ENCODE measurements around the gene PM20D1.

The PM20D1 gene

DNA sequence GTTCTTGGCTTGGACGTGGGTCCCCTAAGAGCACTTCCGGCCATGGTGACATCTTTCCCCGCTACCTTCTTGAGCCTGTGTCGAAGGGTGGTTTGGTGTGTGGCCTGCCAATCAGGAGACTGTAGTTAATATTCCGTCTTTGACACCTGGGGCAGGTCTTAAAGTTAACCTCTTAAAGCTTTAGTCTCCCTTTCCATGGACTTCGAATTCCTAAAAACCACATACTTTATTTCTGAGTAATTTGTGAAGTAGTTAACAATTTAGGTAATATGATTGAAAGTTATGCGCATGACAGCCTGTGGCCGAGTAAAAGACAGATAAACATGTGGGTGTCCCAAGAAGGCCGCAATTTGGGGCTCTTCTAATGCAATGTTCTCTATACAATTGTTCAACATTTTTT, 64.5 kb downstream of the PM20D1 start:
- TF ChIP-seq, protein P1, sequence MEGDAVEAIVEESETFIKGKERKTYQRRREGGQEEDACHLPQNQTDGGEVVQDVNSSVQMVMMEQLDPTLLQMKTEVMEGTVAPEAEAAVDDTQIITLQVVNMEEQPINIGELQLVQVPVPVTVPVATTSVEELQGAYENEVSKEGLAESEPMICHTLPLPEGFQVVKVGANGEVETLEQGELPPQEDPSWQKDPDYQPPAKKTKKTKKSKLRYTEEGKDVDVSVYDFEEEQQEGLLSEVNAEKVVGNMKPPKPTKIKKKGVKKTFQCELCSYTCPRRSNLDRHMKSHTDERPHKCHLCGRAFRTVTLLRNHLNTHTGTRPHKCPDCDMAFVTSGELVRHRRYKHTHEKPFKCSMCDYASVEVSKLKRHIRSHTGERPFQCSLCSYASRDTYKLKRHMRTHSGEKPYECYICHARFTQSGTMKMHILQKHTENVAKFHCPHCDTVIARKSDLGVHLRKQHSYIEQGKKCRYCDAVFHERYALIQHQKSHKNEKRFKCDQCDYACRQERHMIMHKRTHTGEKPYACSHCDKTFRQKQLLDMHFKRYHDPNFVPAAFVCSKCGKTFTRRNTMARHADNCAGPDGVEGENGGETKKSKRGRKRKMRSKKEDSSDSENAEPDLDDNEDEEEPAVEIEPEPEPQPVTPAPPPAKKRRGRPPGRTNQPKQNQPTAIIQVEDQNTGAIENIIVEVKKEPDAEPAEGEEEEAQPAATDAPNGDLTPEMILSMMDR (IDR thresholded peaks at IDR 0.05; ENCODE audit: extremely low read depth, missing control alignments): no peak
- no peak for DNase-seq (ENCODE audit: low spot score)

- TF ChIP-seq, protein P1 (IDR thresholded peaks at IDR 0.05; ENCODE audit: extremely low read depth, missing control alignments): no peak
- no peak for DNase-seq (ENCODE audit: low spot score)
Measured at GRCh38 chr1:205783904-205784303, 66.0 kb downstream of the PM20D1 start.

DNA sequence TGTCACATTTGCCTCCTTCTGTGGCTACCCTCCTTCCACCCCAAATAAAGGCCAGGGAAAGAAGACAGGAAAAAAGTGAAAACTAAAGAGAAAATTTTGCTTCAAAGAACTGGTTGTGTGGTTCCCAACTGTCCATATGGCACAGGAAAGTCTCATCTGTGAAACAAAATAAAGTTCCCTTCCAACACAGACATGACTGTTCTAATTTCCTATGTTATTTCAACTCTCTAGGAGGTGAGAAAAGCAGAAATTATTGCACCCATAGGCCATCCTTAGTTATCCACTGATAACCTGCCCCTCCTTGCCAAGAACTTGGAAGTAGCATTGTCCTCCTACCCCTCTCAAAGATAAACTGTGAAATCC, 66.5 kb downstream of the PM20D1 start:
- no peak for DNase-seq (ENCODE audit: low spot score)
- TF ChIP-seq, protein P1 (IDR thresholded peaks at IDR 0.05; ENCODE audit: extremely low read depth, missing control alignments): no peak

DNA sequence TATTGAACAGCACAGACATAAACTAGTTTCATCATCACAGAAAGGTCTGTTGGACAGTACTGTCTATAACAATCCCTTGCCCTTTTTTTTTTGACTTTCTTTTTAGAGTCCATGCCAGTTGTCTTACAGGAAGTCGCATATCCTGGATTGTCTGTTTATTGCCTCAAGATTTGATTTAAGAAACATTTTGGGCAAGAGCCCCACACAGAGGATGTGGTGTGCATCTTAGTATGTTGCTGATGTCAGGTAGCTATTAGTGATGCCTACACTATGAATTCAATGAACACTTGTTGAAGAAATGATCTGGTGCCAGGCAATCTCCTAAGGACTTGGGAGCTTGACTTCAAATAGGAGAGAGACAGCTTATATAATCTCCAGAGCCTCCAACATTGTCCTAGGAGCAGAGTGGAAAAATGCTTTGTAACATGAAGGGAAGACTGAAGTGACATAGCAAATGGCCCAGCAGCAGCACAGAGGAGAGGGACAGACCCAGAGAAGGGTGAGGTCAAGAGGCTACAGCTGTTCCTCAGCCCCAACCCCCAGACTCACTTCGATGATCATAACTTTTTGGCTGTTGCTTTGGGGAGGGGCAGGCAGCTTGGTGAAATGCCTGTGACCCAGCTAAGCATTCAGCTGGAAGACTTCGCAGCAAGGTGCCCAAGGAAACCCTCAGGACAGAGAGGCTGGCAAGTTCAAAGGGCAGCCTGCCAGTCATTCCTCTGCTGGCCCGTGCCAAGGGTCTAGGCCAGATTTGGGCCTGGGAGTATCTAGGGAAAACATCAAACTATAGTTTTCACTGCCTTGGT, 67.1 kb downstream of the PM20D1 start:
- TF ChIP-seq, protein P1 (IDR thresholded peaks at IDR 0.05; ENCODE audit: extremely low read depth, missing control alignments): no peak

DNA sequence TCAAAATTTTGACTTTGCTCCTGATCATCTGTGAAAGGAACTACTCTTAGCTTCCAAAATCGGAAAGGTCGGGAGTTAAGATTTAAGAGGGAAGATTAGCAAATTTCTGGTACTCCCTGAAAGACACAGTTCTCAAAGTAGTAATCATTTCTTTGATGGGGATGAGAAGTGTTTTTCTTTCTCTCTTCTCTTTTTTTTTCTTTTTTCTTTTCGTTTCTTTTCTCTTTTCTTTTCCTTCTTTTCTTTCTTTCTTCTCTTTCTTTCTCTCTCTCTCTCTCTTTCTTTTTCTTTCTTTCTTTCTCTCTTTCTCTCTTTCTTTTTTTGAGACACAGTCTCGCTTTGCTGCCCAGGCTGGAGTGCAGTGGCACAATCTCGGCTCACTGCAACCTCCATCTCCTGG, 69.6 kb downstream of the PM20D1 start:
- DNase-seq (ENCODE audit: low spot score): no peak
- TF ChIP-seq, protein P1 (IDR thresholded peaks at IDR 0.05; ENCODE audit: extremely low read depth, missing control alignments): no peak

More for the DNA sequence above, 67.1 kb downstream of the PM20D1 start:
- no peak for DNase-seq (ENCODE audit: low spot score)

Measured in GM20000 (cell line).